ENCODE data around the gene COL19A1.

DNA sequence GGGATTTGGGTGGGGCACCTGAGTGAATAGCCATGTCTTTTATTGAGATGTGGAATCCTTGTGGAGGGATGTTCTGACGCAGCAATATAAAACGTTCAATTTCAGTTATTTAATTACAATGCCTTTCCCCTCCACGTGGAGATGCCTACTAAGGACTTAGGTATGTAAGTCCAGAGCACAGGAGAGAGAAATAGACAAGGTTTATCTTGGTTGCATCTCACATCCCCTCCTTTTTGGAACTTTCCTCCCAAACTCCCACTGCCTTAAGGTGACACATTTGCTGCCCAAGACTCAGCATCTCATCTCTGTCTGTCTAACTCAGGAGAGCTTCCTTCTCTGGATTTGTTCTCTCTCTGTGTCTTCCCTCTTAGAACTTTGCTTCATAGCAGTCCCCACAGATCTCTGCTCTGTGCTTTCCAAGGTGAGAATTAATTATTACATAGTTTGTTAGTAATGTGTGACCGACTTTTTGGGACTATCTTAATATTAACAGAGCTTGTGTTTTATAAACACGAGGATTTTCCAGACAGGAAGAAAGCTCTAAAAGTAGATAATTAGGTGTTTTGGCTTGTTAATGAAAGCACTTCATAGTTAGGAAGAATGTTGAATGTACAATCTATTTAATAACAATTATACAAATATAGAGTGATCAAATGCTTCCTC lies 52.6 kb downstream of the COL19A1 start:
- no peak for TF ChIP-seq NANOG (IDR thresholded peaks at IDR 0.05; ENCODE audit: borderline replicate concordance)
- TF ChIP-seq, protein P1, sequence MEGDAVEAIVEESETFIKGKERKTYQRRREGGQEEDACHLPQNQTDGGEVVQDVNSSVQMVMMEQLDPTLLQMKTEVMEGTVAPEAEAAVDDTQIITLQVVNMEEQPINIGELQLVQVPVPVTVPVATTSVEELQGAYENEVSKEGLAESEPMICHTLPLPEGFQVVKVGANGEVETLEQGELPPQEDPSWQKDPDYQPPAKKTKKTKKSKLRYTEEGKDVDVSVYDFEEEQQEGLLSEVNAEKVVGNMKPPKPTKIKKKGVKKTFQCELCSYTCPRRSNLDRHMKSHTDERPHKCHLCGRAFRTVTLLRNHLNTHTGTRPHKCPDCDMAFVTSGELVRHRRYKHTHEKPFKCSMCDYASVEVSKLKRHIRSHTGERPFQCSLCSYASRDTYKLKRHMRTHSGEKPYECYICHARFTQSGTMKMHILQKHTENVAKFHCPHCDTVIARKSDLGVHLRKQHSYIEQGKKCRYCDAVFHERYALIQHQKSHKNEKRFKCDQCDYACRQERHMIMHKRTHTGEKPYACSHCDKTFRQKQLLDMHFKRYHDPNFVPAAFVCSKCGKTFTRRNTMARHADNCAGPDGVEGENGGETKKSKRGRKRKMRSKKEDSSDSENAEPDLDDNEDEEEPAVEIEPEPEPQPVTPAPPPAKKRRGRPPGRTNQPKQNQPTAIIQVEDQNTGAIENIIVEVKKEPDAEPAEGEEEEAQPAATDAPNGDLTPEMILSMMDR (conservative IDR thresholded peaks at IDR 0.05; ENCODE audit: low read depth in 2 of 2), result no peak
- TF ChIP-seq EZH2 (IDR thresholded peaks at IDR 0.05; ENCODE audit: low read depth, unreplicated experiment), result no peak
- no peak for TF ChIP-seq STAT1 (IDR thresholded peaks at IDR 0.05; ENCODE audit: unreplicated experiment)
- TF ChIP-seq, protein P2, sequence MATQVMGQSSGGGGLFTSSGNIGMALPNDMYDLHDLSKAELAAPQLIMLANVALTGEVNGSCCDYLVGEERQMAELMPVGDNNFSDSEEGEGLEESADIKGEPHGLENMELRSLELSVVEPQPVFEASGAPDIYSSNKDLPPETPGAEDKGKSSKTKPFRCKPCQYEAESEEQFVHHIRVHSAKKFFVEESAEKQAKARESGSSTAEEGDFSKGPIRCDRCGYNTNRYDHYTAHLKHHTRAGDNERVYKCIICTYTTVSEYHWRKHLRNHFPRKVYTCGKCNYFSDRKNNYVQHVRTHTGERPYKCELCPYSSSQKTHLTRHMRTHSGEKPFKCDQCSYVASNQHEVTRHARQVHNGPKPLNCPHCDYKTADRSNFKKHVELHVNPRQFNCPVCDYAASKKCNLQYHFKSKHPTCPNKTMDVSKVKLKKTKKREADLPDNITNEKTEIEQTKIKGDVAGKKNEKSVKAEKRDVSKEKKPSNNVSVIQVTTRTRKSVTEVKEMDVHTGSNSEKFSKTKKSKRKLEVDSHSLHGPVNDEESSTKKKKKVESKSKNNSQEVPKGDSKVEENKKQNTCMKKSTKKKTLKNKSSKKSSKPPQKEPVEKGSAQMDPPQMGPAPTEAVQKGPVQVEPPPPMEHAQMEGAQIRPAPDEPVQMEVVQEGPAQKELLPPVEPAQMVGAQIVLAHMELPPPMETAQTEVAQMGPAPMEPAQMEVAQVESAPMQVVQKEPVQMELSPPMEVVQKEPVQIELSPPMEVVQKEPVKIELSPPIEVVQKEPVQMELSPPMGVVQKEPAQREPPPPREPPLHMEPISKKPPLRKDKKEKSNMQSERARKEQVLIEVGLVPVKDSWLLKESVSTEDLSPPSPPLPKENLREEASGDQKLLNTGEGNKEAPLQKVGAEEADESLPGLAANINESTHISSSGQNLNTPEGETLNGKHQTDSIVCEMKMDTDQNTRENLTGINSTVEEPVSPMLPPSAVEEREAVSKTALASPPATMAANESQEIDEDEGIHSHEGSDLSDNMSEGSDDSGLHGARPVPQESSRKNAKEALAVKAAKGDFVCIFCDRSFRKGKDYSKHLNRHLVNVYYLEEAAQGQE (IDR thresholded peaks at IDR 0.05; ENCODE audit: unreplicated experiment), result no peak
- no peak for TF ChIP-seq EZH2phosphoT487 (IDR thresholded peaks at IDR 0.05; ENCODE audit: unreplicated experiment)
- TF ChIP-seq POLR2AphosphoS5 (IDR thresholded peaks at IDR 0.05; ENCODE audit: low read depth), result no peak
- no peak for TF ChIP-seq CREB1 (CRISPR knock-in tag; IDR thresholded peaks at IDR 0.05; ENCODE audit: low read depth)
- no peak for TF ChIP-seq ZNF331 (CRISPR knock-in tag; IDR thresholded peaks at IDR 0.05; ENCODE audit: low read depth)

Data from GM23338 (cell line).